OCI-M2 (cell line): ENCODE data around the gene MAFB.

Experiments
- DNase-seq: peaks from one replicate; lab custom pipeline; 2025; ENCODE audit not compliant: unreplicated experiment; lab: John Stamatoyannopoulos, UW

MAFB gene

GRCh38 chr20:40682104-40682981 lies 6.7 kb downstream of the MAFB start:
- no peak for DNase-seq

DNA sequence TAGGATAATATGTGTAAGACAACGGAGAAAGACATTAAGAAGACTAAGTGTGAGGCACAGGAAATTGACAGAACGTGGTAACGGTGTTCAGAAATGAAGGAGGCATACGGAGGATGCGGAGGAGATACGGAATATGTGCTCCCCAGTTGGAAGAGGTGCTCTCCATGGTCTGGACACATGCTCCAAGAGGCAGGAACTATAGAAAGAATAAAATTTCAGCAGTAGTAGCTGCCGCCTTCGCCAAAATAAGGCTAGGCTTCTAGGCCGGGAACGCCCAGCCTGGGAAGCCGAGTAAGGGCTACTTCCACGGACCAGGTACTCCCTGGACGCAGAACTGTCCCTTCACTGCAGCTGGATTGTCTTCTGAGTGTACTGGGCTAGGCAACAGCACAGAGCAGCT lies 7.4 kb downstream of the MAFB start:
- no peak for DNase-seq

DNA sequence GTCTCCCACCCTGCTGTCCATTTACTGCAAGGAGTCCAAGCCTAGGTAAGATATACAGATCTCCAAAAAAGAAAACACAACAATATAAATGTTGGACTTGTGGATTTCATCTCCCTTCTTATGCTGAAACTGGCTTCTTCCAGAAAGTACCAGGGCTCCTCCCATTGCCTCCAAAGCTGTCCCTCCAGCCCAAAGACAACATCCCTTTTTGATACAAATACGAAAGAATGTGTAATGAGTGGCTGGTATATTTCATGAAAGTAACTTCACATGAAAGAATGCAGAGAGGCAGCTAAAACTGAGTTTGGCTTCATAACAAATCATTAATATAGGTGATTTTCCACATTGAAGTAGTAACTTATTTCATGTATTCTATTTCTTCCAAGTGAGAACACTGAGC lies 7.9 kb downstream of the MAFB start:
- DNase-seq = no peak

DNA sequence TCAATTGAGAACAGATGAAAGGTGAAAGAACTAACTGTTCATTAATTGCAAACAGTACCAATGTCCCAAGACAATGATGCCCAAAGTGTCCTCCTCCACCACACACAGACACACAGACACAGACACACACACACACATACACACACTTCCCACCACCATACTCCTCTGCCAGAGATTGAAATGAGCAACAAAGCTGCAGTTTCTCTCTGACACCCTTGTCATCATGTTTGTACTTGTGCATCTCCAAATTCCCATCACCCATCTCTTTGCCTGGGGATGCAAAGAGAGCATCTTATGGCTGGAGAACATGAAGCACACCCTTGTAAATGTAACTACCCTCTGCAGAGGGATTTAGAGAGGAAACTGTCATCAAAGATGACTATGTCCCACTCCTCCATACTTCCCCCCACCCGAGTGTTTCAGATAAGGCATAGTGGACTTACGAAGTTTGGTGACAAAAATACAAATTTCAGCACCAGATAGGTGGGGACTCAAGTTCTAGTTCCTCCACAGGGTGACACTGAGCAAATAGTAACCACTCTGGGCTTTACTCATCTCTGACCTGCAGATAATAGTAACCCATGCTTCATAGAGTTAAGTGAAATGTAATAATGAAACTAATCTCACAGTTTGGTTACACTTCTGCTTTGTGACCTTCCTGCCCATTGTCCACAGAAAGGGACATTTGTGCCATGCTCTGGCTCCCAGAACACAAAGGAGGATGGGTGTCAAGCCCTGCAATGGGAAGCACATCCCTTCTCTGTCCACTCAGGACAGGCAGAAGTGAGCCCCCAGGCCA lies 8.7 kb downstream of the MAFB start:
- no peak for DNase-seq

DNA sequence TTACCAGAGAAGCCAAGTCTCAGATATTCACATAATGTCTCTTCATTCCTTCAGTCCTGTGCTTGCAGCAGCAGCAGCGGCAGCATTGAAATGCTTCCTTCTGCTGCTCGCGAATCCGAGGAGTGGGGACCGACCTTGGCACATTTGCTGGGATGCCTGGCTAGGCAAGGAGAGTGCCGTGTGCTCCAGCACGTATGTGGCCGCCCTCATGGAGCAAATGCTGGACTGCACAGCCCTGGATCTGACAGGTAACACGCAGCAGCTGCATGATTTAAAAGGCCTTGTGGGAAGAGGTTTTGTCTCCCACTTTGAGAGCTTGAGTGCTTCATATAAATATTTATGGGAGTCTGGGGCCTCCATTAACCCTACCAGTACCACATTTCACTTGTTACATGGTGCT lies 9.9 kb downstream of the MAFB start:
- no peak for DNase-seq

DNA sequence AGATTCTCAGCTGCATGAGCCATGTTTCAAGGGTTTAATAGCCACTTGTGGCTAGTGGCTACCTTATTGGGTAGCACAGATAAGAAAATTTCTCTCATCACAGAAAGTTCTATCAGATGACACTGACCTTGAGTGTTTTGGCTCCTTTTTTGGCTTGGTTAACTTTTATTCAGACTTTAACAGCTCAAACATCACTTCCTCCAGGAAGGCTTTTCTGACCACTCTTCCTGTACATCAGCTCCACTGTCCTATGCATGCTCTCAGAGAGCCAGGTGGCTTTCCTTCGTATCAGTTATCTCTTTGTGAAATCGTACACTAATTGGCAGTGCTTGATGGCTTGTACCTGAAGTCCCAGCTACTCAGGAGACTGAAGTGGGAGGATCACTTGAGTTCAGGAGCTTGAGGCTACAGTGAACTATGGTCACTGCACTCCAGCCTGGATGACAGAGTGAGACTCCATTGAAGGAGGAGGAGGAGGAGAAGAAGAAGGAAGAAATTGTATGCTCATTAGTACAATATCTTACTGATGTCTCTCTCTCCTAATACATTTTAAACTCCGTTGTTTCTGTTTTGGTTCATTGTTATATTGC lies 10.7 kb downstream of the MAFB start:
- DNase-seq = no peak

DNA sequence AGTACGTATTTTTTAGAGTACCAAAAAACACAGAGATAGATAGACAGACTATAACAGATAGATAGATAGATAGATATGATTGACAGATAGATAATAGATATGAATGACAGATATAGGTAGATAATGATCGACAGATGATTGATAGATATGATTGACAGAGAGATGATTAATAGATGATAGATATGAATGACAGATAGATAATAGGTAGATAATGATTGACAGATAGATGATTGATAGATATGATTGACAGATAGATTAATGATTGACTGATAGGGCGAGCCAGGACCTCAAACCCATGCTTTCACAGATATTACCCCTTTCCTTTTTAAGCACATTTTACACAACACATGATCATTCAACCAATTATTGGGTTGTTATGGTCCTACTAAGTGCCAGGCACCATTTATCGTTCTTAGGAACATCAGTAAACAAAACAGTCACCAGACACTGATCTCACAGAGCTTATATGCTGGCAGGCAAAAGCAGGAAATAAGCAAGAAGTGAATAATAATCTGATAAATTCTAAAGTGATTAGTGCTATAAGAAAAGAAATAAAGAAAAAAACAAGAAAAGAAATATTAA lies 11.6 kb downstream of the MAFB start:
- no peak for DNase-seq

- DNase-seq = no peak
These were observed 12.4 kb downstream of the MAFB start for GRCh38 chr20:40676491-40677269.

- DNase-seq = no peak
These were observed 13.3 kb downstream of the MAFB start for GRCh38 chr20:40675599-40676221.

- no peak for DNase-seq
These were observed 15.6 kb downstream of the MAFB start for GRCh38 chr20:40673442-40673841.

DNA sequence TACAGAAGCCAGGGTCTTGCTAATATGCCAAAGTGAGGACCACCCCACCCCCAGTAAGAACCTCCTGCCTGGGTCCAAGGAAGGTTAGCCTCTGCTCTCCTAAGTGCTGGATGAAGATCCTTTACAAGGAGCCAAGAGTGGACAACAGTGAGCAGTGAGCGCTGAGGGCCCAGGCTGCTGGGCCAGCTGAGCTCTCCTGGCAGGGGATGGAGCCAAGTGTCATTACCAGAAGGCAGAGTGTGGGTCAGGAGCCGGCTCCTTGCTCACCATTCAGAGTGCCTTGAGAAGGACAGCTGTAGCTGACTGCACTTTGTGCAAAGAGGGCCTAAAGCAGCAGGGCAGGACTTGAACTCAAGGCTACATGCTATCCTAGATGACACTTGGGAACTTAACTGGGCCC lies 16.9 kb downstream of the MAFB start:
- DNase-seq = no peak

DNA sequence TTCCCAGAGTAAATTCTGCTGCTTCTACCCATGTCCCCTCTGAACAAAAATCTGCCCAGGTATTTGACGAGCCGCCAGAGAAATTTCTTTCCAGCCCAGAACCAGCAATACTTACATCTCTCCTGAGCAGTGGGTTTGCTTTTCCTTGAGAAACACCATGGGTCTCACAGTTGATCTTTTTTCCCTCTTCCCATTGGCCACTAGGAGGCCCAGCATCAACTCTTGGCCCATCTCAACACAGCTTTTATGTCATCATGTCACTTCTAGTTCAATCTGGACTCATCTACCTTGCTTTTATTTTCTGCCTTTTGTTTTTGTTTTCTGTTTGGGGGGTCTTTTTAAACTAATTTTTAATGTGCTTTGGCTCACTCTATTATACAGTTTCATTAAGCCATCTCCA lies 18.8 kb downstream of the MAFB start:
- DNase-seq = no peak

GRCh38 chr20:40669692-40670091 lies 19.3 kb downstream of the MAFB start:
- DNase-seq = no peak

- DNase-seq = no peak
These were observed 20.4 kb downstream of the MAFB start for GRCh38 chr20:40668449-40669228.

GRCh38 chr20:40667503-40667902 lies 21.5 kb downstream of the MAFB start:
- DNase-seq = no peak

DNA sequence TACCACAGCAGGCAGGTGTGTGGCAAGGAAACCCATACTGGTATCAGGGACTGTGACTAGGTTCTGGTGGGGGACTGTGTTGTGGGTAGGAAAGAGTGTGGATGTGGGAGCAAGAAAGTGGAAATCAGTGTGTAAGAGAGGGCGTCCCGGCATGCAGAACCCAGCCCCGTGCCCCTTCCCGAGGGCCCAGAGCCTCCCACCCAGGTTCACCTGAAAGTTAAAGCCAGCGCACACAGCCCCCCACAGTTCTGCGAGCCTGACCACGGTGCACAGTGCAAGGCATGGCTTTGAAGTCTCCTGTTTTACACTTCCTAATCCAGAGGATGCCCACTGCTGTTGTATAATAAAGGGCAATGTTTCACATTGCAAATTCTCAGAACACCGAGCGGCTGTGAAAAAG lies 22.7 kb downstream of the MAFB start:
- DNase-seq = no peak

- no peak for DNase-seq
These were observed 24.1 kb downstream of the MAFB start for GRCh38 chr20:40664891-40665290.

- no peak for DNase-seq
These were observed 24.8 kb downstream of the MAFB start for GRCh38 chr20:40663991-40664880.
